ENCODE measurements around the gene EIF4G3. TPM values are rescaled to one million over a fixed set of nuclear protein-coding genes. Genes with fewer than 3 reads are reported as not detected.

The EIF4G3 gene
- total RNA-seq, 3 donors from 2014 or later (not counting 1 experiment from before 2014, with no cell fraction given): 105 to 107 (median 107) TPM

DNA sequence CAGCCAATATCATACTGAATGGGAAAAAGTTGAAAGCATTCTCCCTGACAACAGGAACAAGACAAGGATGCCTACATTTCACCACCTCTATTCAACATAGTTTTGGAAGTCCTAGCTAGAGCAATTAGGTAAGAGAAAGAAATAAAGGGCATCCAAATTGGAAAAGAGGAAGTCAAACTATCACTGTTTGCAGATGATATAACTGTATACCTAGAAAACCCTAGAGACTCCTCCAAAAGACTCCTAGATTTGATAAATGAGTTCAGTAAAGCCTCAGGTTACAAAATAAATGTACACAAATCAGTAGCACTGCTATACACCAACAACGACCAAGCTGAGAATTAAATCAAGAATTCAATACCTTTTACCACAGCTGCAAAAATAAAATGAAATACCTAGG, 218.3 kb downstream of the EIF4G3 start:
- no peaks in the 10 kb centered on the region for H3K36me3 Mint-ChIP-seq

DNA sequence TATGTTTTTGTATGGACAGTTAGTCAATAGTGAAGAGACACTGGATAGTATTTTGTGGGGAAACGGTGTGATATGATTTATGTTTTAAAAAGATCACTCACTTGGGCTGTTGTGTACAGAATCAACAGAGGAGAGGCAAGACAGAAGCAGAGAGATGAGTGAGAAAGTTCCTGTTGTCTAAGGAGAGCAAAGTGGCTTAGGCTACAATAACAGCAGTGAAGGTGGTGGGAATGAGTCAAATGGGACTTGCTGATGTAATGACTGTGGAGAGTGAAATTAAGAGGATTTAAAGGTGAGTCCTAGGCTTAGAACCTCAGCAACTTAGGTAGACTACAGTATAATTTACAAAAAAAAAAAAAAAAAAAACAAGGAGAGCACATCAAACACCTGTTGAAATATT, 220.4 kb downstream of the EIF4G3 start:
- Mint-ChIP-seq H3K36me3 (no peaks in the 10 kb centered on the region), H3K27ac (peak overlapping the region in 1 of 2 donors; percentile 5), H3K4me1 (peaks cover 27 to 35% of the 10 kb centered on the region in 2 donors), H3K27me3 (ENCODE audit: low read depth in 2 of 2) (no peaks in the 10 kb centered on the region), H3K9me3 (no peaks in the 10 kb centered on the region), H3K4me3 (no peak overlapping the region)
- H3K9me3 ChIP-seq (ENCODE audit: control insufficient read depth, insufficient read depth, low read length): no peaks in the 10 kb centered on the region
- H3K4me1 ChIP-seq (ENCODE audit: control insufficient read depth, insufficient read depth, low read length): no peaks in the 10 kb centered on the region
- H3K27ac ChIP-seq (ENCODE audit: low read length): no peak overlapping the region
- DNase-seq (no peak), ATAC-seq (no peak)
- 96% methylated on average over 1 of the region's 1 CpG for WGBS (ENCODE audit: insufficient coverage)
- TF ChIP-seq, protein P1, sequence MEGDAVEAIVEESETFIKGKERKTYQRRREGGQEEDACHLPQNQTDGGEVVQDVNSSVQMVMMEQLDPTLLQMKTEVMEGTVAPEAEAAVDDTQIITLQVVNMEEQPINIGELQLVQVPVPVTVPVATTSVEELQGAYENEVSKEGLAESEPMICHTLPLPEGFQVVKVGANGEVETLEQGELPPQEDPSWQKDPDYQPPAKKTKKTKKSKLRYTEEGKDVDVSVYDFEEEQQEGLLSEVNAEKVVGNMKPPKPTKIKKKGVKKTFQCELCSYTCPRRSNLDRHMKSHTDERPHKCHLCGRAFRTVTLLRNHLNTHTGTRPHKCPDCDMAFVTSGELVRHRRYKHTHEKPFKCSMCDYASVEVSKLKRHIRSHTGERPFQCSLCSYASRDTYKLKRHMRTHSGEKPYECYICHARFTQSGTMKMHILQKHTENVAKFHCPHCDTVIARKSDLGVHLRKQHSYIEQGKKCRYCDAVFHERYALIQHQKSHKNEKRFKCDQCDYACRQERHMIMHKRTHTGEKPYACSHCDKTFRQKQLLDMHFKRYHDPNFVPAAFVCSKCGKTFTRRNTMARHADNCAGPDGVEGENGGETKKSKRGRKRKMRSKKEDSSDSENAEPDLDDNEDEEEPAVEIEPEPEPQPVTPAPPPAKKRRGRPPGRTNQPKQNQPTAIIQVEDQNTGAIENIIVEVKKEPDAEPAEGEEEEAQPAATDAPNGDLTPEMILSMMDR (IDR thresholded peaks at IDR 0.05): no peak
- no peak overlapping the region for H3K4me3 ChIP-seq (ENCODE audit: low read length)
- intact Hi-C loops (cut with micrococcal nuclease): no loop called here
- no peaks in the 10 kb centered on the region for H3K36me3 ChIP-seq (ENCODE audit: control insufficient read depth, insufficient read depth, low read length)
- H3K27me3 ChIP-seq (ENCODE audit: control insufficient read depth, insufficient read depth, low read length): no peaks in the 10 kb centered on the region

More for the DNA sequence above, 218.3 kb downstream of the EIF4G3 start:
- no peak overlapping the region for H3K4me3 Mint-ChIP-seq
- Histone ChIP-seq H3K27ac (ENCODE audit: low read length) (no peak overlapping the region), H3K36me3 (ENCODE audit: control insufficient read depth, insufficient read depth, low read length) (no peaks in the 10 kb centered on the region), H3K9me3 (ENCODE audit: control insufficient read depth, insufficient read depth, low read length) (no peaks in the 10 kb centered on the region), H3K4me1 (ENCODE audit: control insufficient read depth, insufficient read depth, low read length) (no peaks in the 10 kb centered on the region), H3K27me3 (ENCODE audit: control insufficient read depth, insufficient read depth, low read length) (no peaks in the 10 kb centered on the region), H3K4me3 (ENCODE audit: low read length) (no peak overlapping the region)
- no peaks in the 10 kb centered on the region for H3K9me3 Mint-ChIP-seq
- WGBS (ENCODE audit: insufficient coverage): no CpG with 5 or more reads among the region's 1 CpG
- DNase-seq (no peak), ATAC-seq (no peak)
- no peaks in the 10 kb centered on the region for H3K27me3 Mint-ChIP-seq (ENCODE audit: low read depth in 2 of 2)
- peaks cover 27 to 35% of the 10 kb centered on the region in 2 donors for H3K4me1 Mint-ChIP-seq
- intact Hi-C loops (cut with micrococcal nuclease): no loop called here
- H3K27ac Mint-ChIP-seq: peak overlapping the region in 1 of 2 donors; percentile 10
- TF ChIP-seq, protein P1 (IDR thresholded peaks at IDR 0.05): no peak

DNA sequence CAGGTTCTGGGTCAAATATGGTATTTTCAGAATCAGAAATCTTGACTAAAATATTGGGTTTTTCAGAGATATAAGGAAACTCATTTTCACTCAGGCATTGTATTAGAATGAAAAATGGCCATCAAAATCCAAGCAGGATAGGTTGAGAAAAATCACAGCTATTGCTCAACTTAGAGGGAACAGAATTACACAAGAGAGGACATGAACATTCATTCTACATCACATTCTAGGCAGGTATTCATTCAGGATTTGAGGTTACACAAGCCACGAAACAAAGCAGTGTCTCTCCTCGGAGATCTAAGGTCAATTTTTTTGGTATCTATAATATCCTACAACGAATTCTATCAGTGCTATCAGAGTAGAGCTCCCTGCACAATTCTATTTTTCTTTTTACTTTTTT, 226.0 kb downstream of the EIF4G3 start:
- Mint-ChIP-seq H3K36me3 (no peaks in the 10 kb centered on the region), H3K27ac (no peak overlapping the region), H3K27me3 (ENCODE audit: low read depth in 2 of 2) (no peaks in the 10 kb centered on the region), H3K4me1 (peaks cover 0 to 5% of the 10 kb centered on the region in 2 donors), H3K4me3 (no peak overlapping the region), H3K9me3 (no peaks in the 10 kb centered on the region)
- intact Hi-C loops (cut with micrococcal nuclease): no loop called here
- no peaks in the 10 kb centered on the region for H3K9me3 ChIP-seq (ENCODE audit: control insufficient read depth, insufficient read depth, low read length)
- H3K36me3 ChIP-seq (ENCODE audit: control insufficient read depth, insufficient read depth, low read length): peaks cover 17% of the 10 kb centered on the region
- ATAC-seq: no peak
- no peak overlapping the region for H3K4me3 ChIP-seq (ENCODE audit: low read length)
- no peaks in the 10 kb centered on the region for H3K27me3 ChIP-seq (ENCODE audit: control insufficient read depth, insufficient read depth, low read length)
- H3K27ac ChIP-seq (ENCODE audit: low read length): no peak overlapping the region
- DNase-seq: no peak
- 90% methylated on average over 2 of the region's 3 CpGs for WGBS (ENCODE audit: insufficient coverage)
- no peaks in the 10 kb centered on the region for H3K4me1 ChIP-seq (ENCODE audit: control insufficient read depth, insufficient read depth, low read length)
- TF ChIP-seq, protein P1 (IDR thresholded peaks at IDR 0.05): no peak

DNA sequence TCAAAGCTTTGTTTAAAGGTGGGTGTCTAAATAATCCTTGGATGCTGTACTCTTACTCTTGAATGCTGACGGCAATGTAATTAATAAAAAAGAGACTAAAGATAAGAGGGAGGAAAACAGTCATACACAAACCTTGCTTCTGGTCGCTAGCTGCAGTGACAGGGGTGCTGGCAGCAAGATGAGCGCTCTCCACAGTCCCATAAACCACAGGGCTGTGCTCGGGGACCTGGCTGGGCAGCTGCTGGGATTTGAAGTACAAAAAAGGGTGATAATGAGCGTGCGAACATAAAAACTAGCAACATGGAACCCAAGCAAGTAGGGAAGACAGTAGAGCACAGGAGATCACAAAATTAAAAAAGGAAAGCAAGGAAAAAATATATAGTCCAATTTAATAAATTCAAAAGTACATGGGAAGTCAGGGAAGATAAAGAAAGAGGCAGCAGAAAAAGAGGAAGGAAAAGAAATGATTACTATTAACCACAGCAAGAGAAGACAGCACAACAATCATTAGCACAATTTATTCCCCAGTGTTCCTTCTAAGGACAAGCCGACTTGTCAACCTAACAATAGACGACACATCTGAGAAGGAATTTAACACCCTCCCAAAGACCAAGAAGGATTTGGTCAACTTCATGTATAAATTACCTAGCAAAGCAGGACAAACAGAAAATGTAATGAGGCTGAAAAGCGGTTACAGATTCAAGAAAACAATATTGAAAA, 226.7 kb downstream of the EIF4G3 start:
- H3K4me3 ChIP-seq (ENCODE audit: low read length): no peak overlapping the region
- intact Hi-C loops (cut with micrococcal nuclease): no loop called here
- H3K4me1 ChIP-seq (ENCODE audit: control insufficient read depth, insufficient read depth, low read length): no peaks in the 10 kb centered on the region
- no peak overlapping the region for H3K27ac Mint-ChIP-seq
- ATAC-seq (no peak), DNase-seq (no peak)
- TF ChIP-seq, protein P1 (IDR thresholded peaks at IDR 0.05): no peak
- H3K36me3 Mint-ChIP-seq: no peaks in the 10 kb centered on the region
- peaks cover 0 to 5% of the 10 kb centered on the region in 2 donors for H3K4me1 Mint-ChIP-seq
- 82% methylated on average over 8 of the region's 9 CpGs for WGBS (ENCODE audit: insufficient coverage)
- H3K4me3 Mint-ChIP-seq: no peak overlapping the region
- peaks cover 17% of the 10 kb centered on the region for H3K36me3 ChIP-seq (ENCODE audit: control insufficient read depth, insufficient read depth, low read length)
- no peaks in the 10 kb centered on the region for H3K27me3 Mint-ChIP-seq (ENCODE audit: low read depth in 2 of 2)
- H3K9me3 Mint-ChIP-seq: no peaks in the 10 kb centered on the region
- H3K9me3 ChIP-seq (ENCODE audit: control insufficient read depth, insufficient read depth, low read length): no peaks in the 10 kb centered on the region
- H3K27me3 ChIP-seq (ENCODE audit: control insufficient read depth, insufficient read depth, low read length): no peaks in the 10 kb centered on the region
- H3K27ac ChIP-seq (ENCODE audit: low read length): no peak overlapping the region

Measured in natural killer cell (primary cell).